T-helper 1 cell (primary cell): ENCODE measurements around the gene USP30.

Experiments used
- DNase-seq, 5 donors: peaks; one replicate each; pipeline ENCODE4 v3.0.0-alpha.2; 2012 to 2020

The USP30 gene

GRCh38 chr12:109130297-109131153, 78.1 kb downstream of the USP30 start:
- DNase-seq = no peak

- no peak for DNase-seq
Measured at GRCh38 chr12:109131154-109132050, 79.0 kb downstream of the USP30 start.

- no peak for DNase-seq
Measured at GRCh38 chr12:109134186-109134917, 82.0 kb downstream of the USP30 start.

GRCh38 chr12:109137055-109137454, 84.7 kb downstream of the USP30 start:
- DNase-seq = no peak
